Hepatocyte (in vitro differentiated cells): ENCODE data around the gene EXOC6.

Experiments
- EZH2 ChIP-seq: fragments of 200-600 bp; sonication (generic); IDR thresholded peaks from 2 replicates; pipeline ENCODE4 v1.6.1; 2016; ENCODE audit warnings: antibody characterized with exemption, mild to moderate bottlenecking, borderline replicate concordance
- EZH2phosphoT487 ChIP-seq: fragments of 200-600 bp; sonication (generic); IDR thresholded peaks from one replicate; pipeline ENCODE4 v1.6.1; 2018; ENCODE audit warnings: antibody characterized with exemption, mild to moderate bottlenecking, low read depth, moderate library complexity; ENCODE audit not compliant: unreplicated experiment, severe bottlenecking

DNA sequence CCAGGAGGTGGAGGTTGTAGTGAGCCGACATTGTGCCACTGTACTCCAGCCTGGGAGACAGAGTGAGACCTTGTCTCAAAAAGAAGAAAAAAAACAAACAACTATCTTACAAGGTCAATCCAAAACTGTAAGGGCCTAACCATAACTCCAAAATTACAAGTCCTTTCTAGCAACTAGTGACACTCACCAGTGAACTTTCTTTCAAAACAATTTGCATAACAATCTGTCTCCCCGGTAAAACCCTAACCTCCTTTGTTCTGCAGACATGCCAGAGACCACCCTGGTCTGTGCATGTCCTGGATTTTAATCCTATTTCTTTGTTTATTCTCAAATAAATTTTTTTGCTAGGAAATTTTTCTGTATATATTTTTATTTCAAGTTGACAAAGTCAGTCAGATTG, 68.1 kb downstream of the EXOC6 start:
- TF ChIP-seq EZH2: no peak
- no peak for TF ChIP-seq EZH2phosphoT487
